ENCODE data around the gene STXBP1.

Gene STXBP1

DNA sequence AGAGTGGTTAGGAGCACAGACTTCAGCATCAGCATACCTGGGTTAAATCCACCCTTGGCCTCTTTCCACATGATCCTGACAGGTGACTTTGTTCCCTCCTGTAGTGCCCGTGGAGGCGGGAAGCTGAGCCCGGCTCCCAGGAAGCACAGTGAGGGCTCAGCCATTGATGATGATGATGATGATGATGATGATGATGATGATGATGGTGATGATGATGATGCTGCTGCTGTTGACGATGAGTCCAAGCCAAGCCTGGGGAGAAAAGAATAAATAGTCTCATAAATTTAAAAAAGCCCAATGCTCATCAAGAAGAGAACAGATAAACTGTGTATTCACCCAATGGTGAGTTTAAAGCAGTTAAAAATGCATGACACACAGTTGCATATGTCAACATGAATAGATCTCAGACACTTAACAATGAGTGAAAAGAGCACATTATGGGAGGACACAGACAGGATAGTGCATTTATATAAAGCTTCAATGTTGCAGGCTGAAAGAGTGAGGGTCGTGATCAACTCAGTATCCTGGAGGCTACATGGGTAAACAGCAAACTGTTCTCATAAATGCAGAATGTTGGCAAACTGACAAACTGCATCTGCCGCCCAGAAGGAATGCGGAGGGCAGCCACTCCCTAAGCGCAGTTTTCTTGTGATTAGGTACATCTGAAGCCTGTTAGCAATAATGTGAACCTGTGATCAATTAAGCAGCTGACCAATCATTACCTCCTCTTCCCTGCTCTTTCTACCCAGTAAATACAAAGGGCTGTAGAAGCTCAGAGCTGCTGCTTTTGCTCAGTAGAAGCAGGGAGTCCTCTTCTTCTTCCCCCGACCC lies 83.0 kb downstream of the STXBP1 start:
- peak; percentile 71 for DNase-seq

DNA sequence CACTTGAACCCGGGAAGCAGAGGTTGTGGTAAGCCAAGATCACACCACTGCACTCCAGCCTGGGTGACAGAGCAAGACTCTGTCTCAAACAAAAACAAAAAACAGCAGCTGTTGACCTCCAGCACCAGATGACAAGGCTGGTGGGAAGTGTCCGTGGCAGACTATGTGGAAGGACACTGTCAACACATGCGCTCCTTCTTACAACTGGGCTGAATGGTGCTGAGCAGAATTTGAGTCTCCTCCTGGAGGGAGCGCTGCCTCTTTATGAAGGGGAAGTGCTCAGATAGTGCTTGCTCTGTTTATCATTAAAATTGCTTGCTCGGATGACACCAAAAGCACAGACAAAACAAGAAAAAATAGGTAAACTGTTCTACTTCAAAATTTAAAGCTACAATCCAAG lies 85.5 kb downstream of the STXBP1 start:
- no peak for DNase-seq

DNA sequence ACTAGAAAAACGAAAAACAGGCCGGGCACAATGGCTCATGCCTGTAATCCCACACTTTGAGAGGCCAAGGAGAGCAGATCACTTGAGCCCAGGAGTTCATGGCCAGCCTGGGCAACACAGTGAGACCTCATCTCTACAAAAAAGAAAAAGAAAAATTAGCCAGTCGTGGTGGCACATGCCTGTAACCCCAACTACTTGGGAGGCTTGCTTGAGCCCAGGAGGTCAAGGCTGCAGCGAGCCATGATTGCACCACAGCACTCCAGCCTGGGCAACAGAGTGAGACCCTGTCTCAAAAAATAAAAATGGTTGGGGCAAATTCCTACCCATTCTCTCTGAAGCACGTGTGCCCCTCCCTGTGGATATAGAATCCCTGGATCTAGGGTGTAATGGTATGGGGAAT lies 86.3 kb downstream of the STXBP1 start:
- DNase-seq, result no peak

DNA sequence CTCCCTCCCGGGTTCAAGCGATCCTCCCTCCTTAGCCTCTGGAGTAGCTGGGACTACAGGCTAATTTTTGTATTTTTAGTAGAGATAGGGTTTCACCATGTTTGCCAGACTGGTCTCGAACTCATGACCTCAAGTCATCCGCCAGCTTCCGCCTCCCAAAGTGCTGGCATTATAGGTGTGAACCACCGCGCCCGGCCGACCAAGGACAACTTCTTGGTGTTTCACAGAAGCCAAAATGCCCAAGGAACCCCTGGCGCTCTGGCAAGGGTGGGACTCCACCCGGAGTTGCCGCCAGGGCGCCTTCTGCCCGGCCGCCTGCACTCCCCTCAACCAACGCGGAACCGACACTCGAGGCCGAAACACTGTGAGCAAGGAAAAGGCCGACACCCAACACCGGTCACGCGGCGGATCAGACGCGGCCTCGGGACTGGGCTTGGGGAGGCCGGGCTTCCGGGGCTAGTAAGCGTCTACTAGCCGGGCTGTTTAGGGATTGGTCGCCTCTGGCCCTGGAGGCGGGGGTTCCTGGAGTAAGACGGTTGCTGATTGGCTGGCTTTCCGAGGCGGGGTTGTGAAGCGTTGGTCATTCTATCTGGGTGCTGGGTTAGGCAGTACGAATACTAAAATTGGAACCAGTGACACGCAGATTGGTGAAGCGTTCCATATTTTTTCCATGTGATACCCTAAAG lies 87.1 kb downstream of the STXBP1 start:
- peak; percentile 95 for DNase-seq

DNA sequence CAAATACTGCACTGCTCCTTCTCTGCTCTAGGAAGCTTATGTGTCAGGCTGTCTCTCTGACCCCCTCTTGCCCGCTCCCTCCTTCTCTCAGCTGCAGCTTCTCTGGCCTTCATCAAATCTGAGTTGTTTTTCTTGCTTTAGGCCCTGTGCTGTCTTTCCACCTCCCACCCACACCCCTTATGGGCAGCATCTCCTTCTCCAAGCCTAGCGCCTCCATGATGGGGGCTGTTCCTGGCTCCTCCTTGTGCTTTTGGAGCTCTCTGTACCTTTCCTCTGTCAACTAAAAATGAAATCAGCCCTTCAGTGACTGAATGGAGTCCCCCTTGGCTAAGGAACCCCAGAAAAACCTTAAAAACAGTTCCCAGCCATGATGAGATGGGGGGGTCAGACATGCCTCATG lies 88.1 kb downstream of the STXBP1 start:
- no peak for DNase-seq

DNA sequence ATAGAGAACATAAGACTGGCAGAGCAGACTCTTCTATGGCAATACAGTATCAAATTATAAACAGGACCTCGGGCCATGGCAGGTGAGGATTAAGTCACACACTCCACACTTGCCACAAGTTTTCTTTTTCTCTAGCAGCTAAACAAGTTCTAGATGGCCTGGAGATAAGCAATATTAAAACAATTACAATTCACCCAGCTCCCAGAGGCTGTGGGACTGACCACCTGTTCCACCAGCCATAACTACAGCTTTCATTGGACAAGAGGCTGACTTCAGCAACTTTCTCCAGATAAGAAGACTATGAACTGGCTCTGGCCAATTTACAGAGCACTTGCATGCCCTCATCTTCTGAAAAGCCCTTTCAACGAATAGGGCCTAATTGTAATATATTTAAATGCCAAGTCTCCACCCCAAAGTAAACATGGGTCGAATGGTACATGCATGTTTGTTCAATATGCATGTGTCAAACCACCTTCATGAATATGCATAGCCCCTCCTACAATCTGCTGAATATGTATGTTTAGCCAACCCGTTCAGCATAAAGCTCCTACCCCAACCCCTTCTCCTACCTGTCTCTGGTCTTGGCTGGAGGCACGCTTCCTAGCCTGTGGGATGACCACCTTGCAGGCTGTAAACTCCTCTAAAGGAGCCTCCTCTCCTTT lies 88.6 kb downstream of the STXBP1 start:
- no peak for DNase-seq

DNA sequence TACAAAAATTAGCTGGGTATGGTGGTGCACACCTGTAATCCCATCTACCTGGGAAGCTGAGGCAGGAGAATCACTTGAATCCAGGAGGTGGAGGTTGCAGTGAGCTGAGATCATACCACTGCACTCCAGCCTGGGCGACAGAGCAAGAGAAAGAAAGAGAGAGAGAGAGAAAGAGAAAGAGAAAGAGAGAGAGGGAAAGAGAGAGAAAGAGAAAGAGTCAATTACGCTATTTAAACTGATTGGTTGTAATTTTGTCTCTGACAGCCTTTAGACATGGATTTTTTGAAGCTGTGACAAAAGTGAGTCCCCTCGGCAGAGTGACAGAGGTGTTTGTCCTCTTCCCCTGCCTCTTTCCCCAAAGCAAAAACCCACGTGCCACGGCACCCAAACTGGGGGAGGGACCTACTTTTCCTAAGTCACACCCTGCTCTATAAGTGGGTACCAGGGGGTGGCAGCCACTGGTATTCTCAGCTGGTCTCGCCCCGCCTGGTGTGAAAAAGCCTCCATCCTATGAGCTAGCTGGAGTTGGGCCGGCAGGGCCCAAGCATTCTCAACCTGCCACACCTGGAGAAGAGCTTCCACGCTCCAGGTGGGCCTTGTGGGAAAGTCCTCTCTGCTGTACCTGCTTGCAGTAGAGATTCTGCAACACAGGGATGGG lies 91.3 kb downstream of the STXBP1 start:
- DNase-seq, result no peak

DNA sequence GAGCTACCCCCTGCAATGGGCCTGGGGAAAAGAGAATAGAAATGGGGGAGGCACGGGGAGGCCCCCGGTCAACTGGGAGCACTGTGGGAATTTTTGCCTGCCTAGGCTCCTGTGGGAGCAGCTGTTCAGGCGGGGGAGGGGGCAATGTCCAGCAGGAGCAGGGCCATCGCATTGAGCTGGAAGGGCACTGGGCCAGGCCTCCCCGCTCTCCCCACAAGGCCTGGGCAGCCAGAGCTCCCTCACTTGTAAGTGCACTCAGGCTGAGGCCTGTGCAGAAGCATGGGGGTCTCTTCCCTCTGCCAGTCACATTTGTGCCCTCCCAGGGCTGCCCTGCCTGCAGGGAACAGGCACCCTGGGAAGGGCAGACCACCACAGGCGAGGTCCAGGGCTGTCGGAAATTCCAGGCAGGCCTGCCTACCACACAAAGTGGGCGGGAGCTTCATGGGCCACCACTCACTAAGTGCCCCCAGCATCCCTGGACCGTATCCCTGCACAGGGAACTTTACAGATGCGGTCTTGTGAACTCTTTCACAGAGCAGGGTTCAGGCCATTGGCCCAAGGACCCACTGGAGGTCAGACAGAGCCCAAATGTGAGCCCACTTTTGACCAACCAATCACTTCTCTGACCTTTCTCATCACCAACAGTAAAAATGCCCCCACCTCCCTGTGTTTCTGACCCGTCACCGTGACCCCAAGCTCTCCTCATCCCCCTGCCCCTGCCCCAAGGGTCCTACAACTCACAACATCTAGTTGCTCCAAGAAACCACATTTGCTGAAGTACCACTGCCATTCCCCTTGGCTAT lies 93.7 kb downstream of the STXBP1 start:
- no peak for DNase-seq

DNA sequence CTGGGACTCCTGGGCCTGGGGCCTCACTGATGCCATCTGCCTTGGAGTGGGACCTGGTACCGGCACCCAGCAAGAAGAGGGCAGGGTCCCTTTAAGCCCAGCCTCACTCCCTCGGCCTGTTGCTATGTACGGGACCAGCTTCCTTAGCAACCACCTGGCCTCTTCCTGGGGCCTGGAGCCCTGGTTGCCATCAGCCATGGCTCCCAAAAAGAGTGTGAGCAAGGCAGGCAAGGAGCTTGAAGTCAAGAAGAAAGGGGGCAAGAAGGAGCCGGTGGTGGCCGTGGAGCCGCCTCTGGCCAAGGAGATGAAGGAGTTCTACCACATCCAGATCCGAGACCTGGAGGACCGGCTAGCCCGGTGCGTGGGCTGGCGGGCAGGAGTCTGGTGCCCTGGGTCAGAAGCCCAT lies 94.8 kb downstream of the STXBP1 start, which contains the start of gene CFAP157:
TSS of gene CFAP157 (plus strand) at position 153 of the 406 bp plus-strand sequence. CDS start at position 197, 44 bp downstream.
- no peak for DNase-seq

DNA sequence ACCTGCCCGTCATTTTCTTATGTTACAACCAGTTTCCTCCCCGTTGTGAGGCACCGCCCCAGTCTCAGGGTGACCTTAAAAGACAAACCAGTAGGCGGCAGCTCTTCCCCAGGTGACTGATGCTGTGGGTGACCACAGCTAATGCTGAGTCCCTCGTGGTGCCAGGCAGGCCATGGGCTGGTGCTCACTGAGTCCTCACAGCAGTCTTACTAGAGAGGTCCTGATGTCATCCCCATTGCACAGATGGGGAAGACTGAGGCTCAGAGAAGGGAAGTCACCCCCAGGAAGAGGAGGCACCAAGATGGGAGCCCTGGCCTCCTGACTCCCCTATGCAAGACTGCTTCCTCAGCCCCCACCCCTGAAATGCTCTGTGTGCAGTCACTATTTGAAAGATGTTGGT lies 95.7 kb downstream of the STXBP1 start:
- no peak for DNase-seq

DNA sequence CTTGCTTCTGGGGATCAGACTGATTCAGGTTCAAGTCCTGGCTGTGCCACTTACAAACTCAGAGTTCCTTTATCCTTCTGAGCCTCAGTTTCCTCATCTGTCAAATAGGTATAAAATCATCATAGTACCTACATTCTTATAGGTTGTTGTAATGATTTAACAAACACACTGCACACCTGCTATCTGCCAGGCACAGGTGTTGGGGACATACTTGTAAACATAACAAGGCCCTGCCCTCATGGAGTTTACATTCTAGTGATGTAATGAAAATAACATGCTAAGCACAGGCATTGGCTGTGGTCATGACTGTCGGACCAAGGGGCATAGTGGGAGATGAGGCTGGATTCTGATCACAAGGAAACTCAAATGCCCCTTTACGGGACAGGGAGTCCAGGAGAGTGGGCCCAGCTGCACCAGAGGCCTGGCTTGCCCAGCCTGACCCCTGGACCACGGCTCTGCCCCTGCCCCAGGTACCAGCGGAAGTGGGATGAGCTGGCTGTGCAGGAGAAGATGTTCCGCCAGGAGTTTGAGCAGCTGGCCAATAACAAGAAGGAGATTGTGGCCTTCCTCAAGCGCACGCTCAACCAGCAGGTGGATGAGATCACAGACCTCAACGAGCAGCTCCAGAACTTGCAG lies 97.0 kb downstream of the STXBP1 start:
- DNase-seq, result no peak

DNA sequence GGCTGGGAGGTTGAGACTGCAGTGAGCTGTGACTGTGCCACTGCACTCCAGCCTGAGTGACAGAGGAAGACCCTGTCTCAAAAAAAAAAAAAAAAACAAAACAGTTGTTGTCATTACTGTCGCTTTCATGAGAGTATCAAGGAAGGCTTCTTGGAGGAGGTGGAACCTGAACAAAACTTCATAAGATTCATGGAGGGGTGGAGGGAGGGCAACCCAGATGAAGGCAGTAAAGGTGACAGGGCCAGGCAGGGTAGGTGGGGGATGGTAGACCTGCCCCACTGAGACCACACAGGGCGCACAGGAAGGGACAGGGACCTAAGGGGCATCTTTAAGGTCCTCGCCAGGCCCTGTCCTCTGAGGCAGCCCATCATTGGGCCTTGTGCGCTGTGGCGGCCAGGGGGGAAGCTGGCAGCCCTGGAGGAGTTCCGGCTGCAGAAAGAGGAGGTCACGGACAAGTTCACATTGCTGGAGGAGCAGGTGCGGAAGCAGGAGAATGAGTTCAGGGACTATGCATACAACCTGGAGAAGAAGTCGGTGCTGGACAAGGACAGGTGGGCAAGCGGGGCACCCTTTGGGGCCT lies 98.2 kb downstream of the STXBP1 start:
- DNase-seq, result no peak

DNA sequence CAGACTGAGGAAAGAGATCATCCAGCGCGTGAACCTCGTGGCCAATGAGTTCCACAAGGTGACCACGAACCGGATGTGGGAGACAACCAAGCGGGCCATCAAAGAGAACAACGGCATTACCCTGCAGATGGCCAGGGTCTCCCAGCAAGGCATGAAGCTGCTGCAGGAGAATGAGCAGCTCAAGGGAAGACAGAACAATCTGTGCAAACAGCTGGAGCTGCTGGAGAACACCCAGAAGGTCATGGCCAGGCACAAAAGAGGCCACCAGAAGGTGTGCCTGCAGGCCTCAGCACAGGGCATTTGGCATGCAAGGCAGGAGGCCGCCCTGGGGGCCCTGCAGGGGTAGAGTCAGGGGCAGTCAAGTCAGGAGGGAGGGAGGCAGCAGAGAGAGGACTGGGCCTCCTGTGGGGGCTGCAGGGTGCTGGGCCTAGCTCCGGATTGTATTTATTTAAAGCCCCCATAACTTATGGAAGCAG lies 99.2 kb downstream of the STXBP1 start:
- DNase-seq, result no peak

DNA sequence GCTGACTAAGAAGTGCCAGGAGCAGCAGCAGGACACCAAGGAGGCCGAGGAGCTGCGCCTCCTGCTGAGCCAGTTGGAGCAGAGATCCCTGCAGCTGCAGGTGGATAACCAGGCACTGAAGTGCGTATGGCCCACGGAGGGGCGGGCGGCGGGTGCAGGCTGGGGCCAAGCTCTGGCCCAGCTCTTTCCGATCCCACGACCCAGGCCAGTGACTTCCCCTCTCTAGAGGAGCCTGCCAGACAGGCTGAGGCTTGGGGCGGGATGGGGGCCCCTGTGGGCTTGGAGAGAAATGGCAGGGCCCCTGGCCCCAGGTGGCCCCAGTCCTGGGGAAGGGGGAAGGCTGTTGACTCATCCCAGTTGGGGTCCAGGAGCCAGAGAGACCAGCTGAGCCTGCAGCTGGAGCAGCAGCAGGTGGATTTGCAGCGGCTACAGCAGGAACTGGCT lies 99.8 kb downstream of the STXBP1 start:
- DNase-seq, result no peak

DNA sequence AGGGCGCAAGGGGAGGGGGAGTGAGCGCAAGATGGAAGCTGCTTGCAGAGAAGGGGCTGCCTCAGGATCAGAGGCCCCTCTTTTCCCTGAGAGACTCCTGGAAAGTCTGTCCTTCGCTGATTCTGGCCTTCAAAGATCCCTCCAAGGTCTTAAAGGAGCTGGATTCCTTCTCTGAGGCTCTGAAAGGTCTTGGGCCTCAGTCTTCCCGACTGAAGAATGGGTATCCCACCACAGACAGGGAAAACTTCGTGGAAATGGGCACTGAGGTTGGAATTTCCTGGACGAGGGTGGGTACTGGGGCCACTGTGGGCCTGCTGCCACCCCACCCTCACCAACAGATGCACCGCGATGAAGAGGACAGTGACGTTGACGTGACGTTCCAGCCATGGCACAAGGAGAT lies 100.3 kb downstream of the STXBP1 start:
- no peak for DNase-seq

DNA sequence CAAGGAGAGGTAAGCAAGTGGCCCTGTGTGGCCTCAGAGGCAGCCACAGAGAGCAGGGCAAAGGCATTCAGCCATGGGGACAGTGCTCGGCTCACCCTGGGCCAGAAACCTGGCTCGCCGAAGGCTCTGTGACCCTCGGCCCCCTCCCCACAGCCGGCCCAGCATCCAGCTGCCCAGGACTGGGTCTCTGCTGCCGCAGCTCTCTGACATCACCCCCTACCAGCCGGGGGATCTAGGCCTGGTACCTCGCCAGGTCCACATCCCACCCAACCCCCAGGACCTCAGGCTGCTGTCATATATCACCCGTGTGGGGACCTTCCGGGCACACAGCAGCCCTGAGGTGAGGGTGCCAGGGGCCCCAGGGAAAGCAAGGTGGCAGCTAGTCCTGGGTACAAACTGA lies 100.8 kb downstream of the STXBP1 start:
- DNase-seq, result no peak

DNA sequence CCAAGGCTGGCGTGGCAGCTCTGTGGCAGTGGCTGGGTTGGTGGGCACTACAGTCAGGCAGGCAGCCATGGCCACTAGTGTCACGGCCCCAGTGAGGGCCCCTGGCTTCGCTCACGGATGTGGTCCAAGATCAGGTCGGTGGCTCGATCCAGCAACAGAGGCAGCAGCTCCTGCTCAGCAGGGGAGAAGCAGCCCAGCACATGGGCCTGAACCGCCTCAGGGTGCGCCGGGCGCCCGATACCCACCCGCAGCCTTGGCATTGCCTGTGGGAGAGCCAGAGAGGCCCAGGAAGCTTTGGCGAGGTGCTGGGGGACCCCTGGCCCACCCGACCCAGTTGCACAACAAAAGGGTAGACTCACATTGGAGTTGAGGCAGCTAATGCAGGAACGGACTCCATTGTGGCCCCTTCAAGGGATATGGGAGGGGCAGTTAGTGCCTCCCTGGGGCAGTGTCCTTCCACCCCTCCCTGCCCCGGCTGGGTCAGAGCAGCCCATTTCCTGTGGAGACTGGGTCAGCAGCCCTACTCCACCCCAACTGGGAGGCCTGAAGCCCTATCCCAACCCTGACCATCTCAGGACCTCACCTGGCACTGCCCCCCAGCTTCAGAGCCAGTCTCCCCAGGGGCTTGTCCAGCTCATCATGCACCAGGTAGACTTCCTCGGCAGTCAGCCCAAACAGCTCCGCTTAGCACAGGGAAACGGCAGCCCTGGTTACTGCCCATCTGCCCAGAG lies 102.1 kb downstream of the STXBP1 start:
- DNase-seq, result no peak

DNA sequence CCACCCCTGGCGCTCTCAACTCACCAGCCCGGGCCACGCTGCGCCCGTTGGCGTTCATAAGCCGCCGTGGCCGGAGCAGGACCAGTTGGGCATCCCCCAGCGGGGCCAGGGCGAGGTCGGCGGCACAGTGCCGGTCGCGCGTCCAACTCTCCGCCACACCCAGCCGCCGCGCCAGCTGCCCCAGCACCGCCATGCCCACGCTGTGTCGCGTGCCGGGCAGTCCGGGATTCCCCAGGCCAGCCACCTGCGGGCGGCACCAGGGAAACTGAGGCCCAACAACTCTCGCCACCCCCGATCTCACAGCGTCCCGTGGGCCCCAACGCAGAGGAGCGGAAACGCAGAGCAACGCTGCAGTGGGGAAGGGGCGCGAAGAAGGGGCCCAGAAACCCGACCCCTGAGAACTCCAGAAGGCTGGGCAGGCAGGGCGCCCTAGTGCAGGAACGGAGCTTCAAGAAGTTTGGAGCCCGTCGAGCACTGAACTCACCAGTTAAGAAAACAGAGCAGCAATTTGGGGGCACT lies 102.9 kb downstream of the STXBP1 start:
- DNase-seq, result no peak

DNA sequence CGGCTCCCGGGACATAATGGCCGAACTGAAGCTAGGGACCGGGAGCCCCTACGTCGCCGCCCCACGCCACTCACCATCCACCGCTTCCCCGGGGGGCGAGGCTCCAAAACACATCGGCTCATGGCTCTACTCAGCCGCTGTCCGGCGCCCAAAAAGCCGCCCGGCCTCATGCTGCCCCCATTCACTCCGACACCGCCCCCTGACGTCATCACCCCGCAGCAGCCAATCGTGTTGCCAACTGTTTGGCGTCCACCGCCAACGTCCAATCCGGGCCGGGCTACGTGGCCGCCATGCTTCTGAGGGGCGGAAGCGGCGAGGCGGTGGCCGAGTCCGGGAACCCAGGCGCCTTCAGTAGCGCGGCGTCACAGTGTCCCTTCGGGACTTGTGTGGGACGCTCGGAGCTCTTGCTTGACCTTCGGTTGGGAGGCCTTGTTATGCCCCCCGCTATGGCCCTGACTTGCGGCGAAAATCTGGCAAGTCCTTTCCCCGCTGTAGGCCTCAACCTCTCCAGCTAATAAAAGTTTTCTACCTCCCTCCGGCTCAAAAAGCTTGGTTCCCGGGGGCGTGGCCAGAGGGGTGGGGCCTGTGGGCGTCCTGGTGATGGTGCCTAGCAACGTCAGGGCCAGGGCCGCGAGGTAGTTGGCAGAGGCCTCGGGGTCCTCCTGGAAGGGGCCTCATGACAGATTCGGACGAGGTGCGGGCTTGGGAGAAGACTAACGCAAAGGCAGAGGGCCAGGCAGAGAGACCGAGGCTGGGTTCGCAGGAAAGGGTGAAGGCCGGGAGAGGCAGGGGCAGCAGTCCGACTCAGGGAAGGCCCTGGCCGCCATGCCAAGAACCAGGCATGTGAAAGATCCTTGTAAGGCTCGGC lies 103.6 kb downstream of the STXBP1 start, which contains the start of the genes PTRH1 and TTC16:
TSS of gene PTRH1 (minus strand) at position 194 of the 868 bp plus-strand sequence. CDS start at position 170, 24 bp downstream.
TSS of gene TTC16 (plus strand) at position 610 of the 868 bp plus-strand sequence. CDS start at position 677, 67 bp downstream.
- DNase-seq, result peak; percentile 94
